ENCODE data around the gene SEMA3E.
"Not testable (repeated sequence)": the region's sequence is repeated elsewhere in the genome, so short reads cannot be mapped to it uniquely, and the experiment has no call there.

The SEMA3E gene

GRCh38 chr7:83484826-83485225, 164.1 kb downstream of the SEMA3E start:
- DNase-seq = no peak

GRCh38 chr7:83484266-83484665, 164.7 kb downstream of the SEMA3E start:
- DNase-seq = no peak

- DNase-seq = no peak
Observed at GRCh38 chr7:83478616-83479015, 170.3 kb downstream of the SEMA3E start.

- DNase-seq = no peak
Observed at GRCh38 chr7:83476511-83477050, 172.4 kb downstream of the SEMA3E start.

GRCh38 chr7:83475420-83475819, 173.5 kb downstream of the SEMA3E start:
- no peak for DNase-seq

- DNase-seq = no peak
Observed at GRCh38 chr7:83472376-83472775, 176.6 kb downstream of the SEMA3E start.

DNA sequence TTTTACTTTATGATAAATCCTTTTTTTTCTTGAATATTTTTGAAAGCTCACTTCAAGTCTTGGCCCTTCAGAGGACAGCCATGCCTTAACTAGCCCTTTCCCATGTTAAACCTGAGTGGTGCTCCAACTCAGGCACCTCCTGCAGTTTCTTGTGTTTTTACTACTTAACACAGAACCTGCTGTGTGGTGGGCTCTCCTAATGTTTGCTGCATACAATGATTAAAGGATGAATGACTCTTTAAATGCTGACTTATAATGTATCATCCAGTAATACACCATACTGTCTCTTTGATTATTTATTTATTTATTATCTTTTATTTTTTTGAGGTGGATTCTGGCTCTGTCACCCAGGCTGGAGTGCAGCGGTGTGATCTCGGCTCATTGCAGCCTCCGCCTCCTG, 179.4 kb downstream of the SEMA3E start:
- DNase-seq = no peak

DNA sequence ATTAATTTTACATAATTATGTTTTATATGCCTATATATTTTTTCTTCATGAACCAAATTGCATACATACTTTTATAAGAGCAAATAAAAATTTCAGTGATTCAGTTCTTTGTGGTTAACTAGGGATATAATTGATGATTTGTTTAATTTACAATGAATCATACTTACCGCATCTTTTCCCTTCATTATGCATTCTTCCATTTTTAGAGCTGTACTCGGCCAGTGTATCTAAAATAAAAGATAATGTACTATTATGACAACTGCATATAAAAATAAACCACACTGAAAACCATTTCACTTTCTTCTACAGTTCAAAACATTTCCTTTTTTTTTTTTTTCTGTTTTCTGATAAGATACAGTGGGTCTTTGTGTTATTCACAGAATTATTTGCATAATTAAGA, 179.9 kb downstream of the SEMA3E start:
- DNase-seq = no peak

DNA sequence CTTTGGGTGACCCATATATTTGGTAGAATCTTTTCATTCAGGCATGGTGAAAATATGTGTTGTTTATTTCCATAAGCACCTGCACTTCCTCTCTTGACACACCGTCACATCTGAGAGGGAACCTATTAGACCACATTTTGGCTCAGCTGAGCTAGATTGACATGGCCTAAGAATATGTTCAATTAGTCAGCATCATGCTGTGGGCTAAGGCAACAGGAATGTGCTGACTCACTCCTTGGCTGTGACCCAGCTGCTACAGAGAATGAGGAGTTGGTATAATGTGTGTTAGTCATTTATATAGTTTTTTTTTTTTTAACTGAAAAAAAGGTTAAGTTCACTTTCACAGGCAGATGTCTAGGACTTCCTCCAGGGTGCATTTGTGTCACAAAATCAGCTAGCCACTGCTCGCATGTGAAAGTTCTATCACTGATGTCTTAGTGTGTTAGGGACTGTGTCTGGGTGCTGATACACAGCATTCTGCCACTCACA, 180.6 kb downstream of the SEMA3E start:
- DNase-seq = peak; percentile 75

DNA sequence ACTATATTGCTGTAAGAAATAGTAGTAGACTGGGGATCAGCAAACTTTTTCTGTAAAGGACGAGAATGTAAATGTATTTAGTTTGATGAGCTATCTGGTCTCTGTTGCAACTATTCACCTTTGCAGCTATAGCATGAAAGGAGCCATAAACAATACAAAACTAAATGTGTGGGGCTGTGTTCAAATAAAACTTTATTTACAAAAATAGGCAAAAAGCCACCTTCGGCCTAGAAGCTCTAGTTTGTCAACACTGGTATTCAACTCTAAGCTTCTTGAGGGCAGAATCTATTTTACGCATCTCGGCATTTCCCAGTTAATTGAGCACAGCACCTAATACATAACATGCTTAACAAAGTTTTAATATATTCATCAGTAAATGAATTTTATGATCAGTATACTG, 181.4 kb downstream of the SEMA3E start:
- DNase-seq = no peak

DNA sequence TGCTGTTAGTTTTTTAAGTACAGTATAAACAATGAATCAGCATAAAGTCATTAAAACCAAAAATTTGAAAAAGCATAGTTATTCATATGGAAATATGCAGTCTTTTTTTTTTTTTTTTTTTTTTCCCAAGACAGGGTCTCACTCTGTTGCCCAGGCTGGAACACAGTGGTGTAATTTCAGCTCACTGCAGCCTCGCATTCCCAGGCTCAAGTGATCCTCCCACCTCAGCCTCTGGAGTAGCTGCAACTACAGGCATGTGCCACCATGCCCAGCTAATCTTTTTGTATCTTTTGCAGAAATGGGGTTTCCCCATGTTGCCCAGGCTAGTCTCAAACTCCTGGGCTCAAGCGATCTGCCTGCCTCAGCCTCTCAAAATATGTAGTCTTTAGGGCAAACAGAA, 182.0 kb downstream of the SEMA3E start:
- DNase-seq = no peak

GRCh38 chr7:83466187-83466923, 182.6 kb downstream of the SEMA3E start:
- no peak for DNase-seq

- no peak for DNase-seq
Observed at GRCh38 chr7:83465643-83466042, 183.3 kb downstream of the SEMA3E start.

DNA sequence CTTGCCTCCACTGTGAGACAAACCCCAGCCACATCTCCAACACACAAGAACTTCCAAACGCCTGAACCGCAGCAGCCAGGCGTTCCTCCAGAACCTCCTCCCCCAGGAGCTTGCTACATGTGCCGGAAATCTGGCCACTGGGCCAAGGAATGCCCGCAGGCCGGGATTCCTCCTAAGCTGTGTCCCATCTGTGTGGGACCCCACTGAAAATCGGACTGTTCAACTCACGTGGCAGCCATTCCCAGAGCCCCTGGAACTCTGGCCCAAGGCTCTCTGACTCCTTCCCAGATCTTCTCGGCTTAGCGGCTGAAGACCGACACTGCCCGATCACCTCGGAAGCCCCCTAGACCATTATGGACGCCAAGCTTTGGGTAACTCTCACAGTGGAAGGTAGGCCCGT, 187.1 kb downstream of the SEMA3E start:
- DNase-seq = not testable (repeated sequence)

DNA sequence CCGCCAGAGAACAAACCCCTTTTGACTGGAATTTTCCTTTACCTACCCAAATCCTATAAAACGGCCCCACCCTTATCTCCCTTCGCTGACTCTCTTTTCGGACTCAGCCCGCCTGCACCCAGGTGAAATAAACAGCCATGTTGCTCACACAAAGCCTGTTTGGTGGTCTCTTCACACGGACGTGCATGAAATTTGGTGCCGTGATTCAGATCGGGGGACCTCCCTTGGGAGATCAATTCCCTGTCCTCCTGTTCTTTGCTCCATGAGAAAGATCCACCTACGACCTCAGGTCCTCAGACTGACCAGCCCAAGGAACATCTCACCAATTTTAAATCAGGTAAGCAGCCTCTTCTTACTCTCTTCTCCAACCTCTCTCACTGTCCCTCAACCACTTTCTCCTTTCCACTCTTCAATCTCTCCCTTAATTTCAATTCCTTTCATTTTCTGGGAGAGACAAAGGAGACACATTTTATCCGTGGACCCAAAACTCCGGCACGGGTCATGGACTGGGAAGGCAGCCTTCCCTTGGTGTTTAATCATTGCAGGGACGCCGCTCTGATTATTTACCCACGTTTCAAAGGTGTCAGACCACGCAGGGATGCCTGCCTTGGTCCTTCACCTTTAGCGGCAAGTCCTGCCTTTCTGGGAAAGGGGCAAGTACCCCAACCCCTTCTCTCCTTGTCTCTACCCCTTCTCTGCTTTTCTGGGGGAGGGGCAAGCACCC, 188.8 kb downstream of the SEMA3E start:
- DNase-seq = not testable (repeated sequence)

- not testable (repeated sequence) for DNase-seq
Observed at GRCh38 chr7:83459101-83459929, 189.6 kb downstream of the SEMA3E start.

GRCh38 chr7:83457022-83457892, 191.7 kb downstream of the SEMA3E start:
- no peak for DNase-seq

DNA sequence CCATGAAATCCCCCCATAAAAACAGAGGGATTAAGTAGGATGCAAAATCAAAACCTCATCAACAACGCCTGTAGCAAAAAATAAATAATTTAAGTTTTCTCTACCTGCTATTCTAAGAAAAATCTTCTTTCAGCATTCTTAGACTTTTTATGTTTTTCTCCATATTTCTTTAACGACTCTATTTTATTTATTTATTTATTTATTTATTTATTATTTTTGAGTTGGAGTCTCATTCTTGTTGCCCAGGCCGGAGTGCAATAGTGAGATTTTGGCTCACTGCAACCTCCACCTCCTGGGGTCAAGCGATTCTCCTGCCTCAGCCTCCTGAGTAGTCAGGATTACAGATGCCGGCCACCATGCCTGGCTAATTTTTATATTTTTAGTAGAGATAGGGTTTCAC, 192.5 kb downstream of the SEMA3E start:
- DNase-seq = no peak

- DNase-seq = no peak
Observed at GRCh38 chr7:83455612-83456011, 193.3 kb downstream of the SEMA3E start.

DNA sequence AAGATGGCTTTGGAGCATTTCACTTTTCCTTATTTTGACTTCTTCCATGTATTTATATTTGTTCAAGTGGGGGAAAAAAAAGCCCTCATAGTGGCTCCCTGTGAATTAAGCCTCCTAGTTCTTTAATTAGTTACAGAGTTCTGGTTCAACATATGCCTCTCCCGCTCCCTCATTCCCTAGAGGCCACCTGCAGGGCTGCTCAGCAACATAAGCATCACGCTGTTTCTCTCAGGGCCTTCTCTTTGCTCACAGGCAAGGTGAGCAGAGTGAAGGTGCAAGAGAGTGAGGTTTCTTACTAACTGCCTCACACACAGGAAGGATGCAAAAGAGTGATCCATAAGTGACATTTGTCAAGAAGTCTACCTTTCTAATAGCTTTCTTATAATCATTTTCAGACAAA, 196.7 kb downstream of the SEMA3E start:
- no peak for DNase-seq

DNA sequence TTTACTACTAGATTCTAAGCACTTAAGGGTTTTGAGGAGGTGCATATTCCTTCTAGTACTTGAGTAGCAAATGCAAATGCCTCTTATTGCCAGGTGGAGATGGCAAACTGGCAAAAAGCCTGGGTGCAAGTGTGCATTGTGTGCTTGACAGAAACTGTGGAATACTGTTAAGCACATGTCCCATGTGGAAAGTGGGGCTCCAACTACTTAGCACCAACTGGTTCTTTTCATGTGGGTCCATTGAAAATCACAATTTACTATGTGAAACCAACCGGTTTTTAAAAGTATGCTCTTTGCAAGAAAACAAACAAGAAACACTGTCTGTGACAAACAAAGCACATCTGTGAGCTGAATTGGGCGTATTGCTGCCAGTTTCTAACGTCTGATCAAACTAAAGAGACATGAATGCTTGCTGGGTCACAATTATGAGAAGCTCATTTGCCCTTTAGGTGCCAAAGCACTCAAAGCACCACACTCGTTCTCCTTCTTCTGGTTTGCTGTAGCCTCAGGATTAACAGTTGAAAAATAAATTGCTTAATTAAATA, 197.4 kb downstream of the SEMA3E start:
- peak; percentile 13 for DNase-seq

GRCh38 chr7:83449781-83450180, 199.2 kb downstream of the SEMA3E start:
- no peak for DNase-seq
